Endodermal cell (in vitro differentiated cells): Measurements from ENCODE around the gene TTC21A. TPM values are rescaled to one million over a fixed set of nuclear protein-coding genes. Genes with fewer than 3 reads are reported as not detected.
A peak's percentile ranks its signal among the peaks of the same experiment; 100 is the strongest.
"Not testable (repeated sequence)": the region's sequence is repeated elsewhere in the genome, so short reads cannot be mapped to it uniquely, and the experiment has no call there.

Experiments used
- DNase-seq: peaks from one replicate; pipeline ENCODE4 v3.0.0-alpha.2; 2017
- H3K27ac ChIP-seq: 2 replicates; pipeline ENCODE4 v1.5.1; 2013; ENCODE audit warnings: mild to moderate bottlenecking, low read depth, low read length, moderate library complexity
- H3K27me3 ChIP-seq: 2 replicates; pipeline ENCODE4 v1.6.1; 2013; ENCODE audit warnings: mild to moderate bottlenecking, low read length, moderate library complexity; ENCODE audit not compliant: insufficient read depth, control insufficient read depth, poor library complexity, severe bottlenecking
- H3K36me3 ChIP-seq: 2 replicates; pipeline ENCODE4 v1.7.0; 2013; ENCODE audit warnings: mild to moderate bottlenecking, low read length, moderate library complexity; ENCODE audit not compliant: control insufficient read depth, insufficient read depth
- H3K4me1 ChIP-seq: one replicate; pipeline ENCODE4 v1.7.0; 2013; ENCODE audit warnings: low read length; ENCODE audit not compliant: control insufficient read depth, insufficient read depth
- H3K4me3 ChIP-seq: 2 replicates; pipeline ENCODE4 v1.5.1; 2013; ENCODE audit warnings: mild to moderate bottlenecking, low read length, moderate library complexity
- H3K9ac ChIP-seq: 2 replicates; pipeline ENCODE4 v1.6.1; 2013; ENCODE audit warnings: mild to moderate bottlenecking, low read length, moderate library complexity; ENCODE audit not compliant: poor library complexity, severe bottlenecking; ENCODE audit errors: extremely low read depth
- H3K9me3 ChIP-seq: 2 replicates; pipeline ENCODE4 v1.6.1; 2013; ENCODE audit warnings: mild to moderate bottlenecking, low read length, moderate library complexity; ENCODE audit not compliant: control insufficient read depth
- H3K27ac Mint-ChIP-seq: 2 replicates; pipeline ENCODE4 v1.8.0; 2020; ENCODE audit warnings: mixed read lengths
- H3K27me3 Mint-ChIP-seq: 2 replicates; pipeline ENCODE4 v1.8.0; 2021; ENCODE audit warnings: mild to moderate bottlenecking, mixed read lengths; ENCODE audit not compliant: insufficient read depth
- H3K36me3 Mint-ChIP-seq: 2 replicates; pipeline ENCODE4 v1.8.0; 2020; ENCODE audit warnings: low read depth, mixed read lengths
- H3K4me1 Mint-ChIP-seq: 2 replicates; pipeline ENCODE4 v1.8.0; 2020; ENCODE audit warnings: mixed read lengths
- H3K4me3 Mint-ChIP-seq: 2 replicates; pipeline ENCODE4 v1.8.0; 2020; ENCODE audit warnings: mild to moderate bottlenecking, moderate library complexity, mixed read lengths
- H3K9me3 Mint-ChIP-seq: 2 replicates; pipeline ENCODE4 v1.8.0; 2020; ENCODE audit warnings: mild to moderate bottlenecking, mixed read lengths
- WGBS, 2 experiments: methylation state at CpG; one replicate each; pipeline versions ENCODE4 v1.1.5 to v1.1.7; 2013; ENCODE audit warnings: missing lambda C conversion rate in 2 of 2, mixed read lengths in 1 of 2; ENCODE audit not compliant: insufficient coverage in 1 of 2, insufficient read length in 1 of 2; 5-methylcytosine and 5-hydroxymethylcytosine counted together
- long read RNA-seq, 4 experiments: library from polyadenylated mRNA in 2 of 4; library from RNA in 1 of 4; library from capped mRNA in 1 of 4; stranded (forward) in 3 of 4; unstranded in 1 of 4; transcript quantifications; one replicate each; pipeline ENCODE4 v2.0.0, GENCODE V29; 2020 to 2021; ENCODE audit warnings: inconsistent platforms in 1 of 4
- polyA plus RNA-seq, 2 experiments: library from polyadenylated mRNA; stranded (reverse); fragments of 50-300 nt; gene quantifications; one replicate each; pipeline ENCODE4 v1.2.3, GENCODE V29; 2013
- total RNA-seq, 2 donors: library from RNA; stranded (reverse); fragmentation: NEBNext Ultra II Directional in 1 of 2; extraction: Animal tissue kit (Norgen Biotek cat#: 25700) in 1 of 2; gene quantifications; 2 replicates in 1 of 2; 3 replicates in 1 of 2; pipeline ENCODE4 v1.2.1, GENCODE V29; 2021
- TF ChIP-seq, protein P1 (sequence below): fragments of 200-600 bp; sonication (generic); conservative IDR thresholded peaks from 2 replicates; pipeline ENCODE4 v1.5.0; 2021; ENCODE audit warnings: antibody characterized with exemption, mild to moderate bottlenecking

TTC21A gene, protein sequence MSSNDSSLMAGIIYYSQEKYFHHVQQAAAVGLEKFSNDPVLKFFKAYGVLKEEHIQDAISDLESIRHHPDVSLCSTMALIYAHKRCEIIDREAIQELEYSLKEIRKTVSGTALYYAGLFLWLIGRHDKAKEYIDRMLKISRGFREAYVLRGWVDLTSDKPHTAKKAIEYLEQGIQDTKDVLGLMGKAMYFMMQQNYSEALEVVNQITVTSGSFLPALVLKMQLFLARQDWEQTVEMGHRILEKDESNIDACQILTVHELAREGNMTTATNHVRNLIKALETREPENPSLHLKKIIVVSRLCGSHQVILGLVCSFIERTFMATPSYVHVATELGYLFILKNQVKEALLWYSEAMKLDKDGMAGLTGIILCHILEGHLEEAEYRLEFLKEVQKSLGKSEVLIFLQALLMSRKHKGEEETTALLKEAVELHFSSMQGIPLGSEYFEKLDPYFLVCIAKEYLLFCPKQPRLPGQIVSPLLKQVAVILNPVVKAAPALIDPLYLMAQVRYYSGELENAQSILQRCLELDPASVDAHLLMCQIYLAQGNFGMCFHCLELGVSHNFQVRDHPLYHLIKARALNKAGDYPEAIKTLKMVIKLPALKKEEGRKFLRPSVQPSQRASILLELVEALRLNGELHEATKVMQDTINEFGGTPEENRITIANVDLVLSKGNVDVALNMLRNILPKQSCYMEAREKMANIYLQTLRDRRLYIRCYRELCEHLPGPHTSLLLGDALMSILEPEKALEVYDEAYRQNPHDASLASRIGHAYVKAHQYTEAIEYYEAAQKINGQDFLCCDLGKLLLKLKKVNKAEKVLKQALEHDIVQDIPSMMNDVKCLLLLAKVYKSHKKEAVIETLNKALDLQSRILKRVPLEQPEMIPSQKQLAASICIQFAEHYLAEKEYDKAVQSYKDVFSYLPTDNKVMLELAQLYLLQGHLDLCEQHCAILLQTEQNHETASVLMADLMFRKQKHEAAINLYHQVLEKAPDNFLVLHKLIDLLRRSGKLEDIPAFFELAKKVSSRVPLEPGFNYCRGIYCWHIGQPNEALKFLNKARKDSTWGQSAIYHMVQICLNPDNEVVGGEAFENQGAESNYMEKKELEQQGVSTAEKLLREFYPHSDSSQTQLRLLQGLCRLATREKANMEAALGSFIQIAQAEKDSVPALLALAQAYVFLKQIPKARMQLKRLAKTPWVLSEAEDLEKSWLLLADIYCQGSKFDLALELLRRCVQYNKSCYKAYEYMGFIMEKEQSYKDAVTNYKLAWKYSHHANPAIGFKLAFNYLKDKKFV (N-terminal part only)
- 1 to 10 TPM; 5.7 to 5.8 TPM for total RNA-seq
- polyA plus RNA-seq (2013, experiment 1 of 2), result 8.1 TPM
- 7.0 TPM for polyA plus RNA-seq (2013, experiment 2 of 2)
- long read RNA-seq, experiment 1, partial matches to known transcripts, result 0 of 2 reads
- long read RNA-seq, experiment 1, other reads (novel, unspliced or antisense), result 2 of 2 reads
- long read RNA-seq, experiment 2, partial matches to known transcripts, result 0 of 11 reads
- long read RNA-seq, experiment 2, other reads (novel, unspliced or antisense), result 11 of 11 reads
- long read RNA-seq, experiment 3, partial matches to known transcripts, result 0 of 3 reads
- long read RNA-seq, experiment 3, other reads (novel, unspliced or antisense), result 3 of 3 reads
- long read RNA-seq, experiment 4, partial matches to known transcripts, result 1 of 3 reads
- long read RNA-seq, experiment 4, other reads (novel, unspliced or antisense), result 2 of 3 reads

DNA sequence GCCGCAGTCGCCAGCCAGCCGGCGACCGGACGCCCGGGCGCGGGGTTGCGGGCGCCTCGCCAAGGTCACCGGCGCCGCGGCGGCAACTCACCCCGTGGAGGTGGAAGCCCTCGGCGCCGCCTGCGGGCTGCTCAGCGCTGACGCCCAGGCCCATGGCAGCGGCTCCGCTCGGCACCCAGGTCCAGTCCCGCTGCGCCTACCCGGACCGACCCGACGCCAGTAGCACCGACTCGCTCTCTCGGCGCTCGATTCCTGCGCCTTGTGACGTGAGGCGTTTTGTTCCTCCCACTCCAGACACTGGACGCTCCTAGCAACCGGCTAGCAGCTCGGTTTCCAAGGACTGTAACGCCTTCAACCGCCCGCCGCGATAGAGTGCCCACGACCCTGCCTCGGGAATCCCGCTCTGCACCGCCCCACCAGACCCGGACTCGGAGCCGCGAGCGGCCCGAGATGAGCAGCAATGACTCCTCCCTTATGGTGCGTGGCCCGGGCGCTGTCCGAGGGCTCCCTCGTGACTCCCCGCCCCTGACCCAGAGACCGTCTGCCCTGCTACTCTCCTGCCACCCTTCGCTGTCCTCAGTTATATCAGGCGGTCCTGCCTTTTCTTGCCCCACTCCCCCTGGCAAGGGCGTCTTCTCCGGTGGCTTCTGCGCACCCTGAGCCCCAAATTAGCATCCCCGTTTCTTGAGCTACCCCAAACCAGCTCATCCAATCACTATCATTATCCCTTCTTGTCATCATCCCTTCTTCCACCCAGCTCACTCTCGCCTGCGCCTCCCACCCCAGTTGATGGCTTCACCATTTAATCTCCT is at the start of gene TTC21A, which contains the start of gene GORASP1:
Gene TTC21A, plus strand, starts transcription at position 293 of the 812 bp plus-strand sequence. Its CDS starts 158 bp downstream, at position 451.
Gene GORASP1, minus strand, starts transcription at position 240 of the 812 bp plus-strand sequence. Its CDS starts 86 bp downstream, at position 154.
- Histone ChIP-seq H3K4me1 (no peaks in the 10 kb centered on the region), H3K9me3 (no peaks in the 10 kb centered on the region), H3K4me3 (peak within 1 kb of the TSS; percentile 92), H3K27me3 (no peaks in the 10 kb centered on the region), H3K36me3 (no peaks in the 10 kb centered on the region), H3K9ac (peak within 1 kb of the TSS; percentile 86), H3K27ac (peak within 1 kb of the TSS; percentile 51)
- TF ChIP-seq, protein P1, sequence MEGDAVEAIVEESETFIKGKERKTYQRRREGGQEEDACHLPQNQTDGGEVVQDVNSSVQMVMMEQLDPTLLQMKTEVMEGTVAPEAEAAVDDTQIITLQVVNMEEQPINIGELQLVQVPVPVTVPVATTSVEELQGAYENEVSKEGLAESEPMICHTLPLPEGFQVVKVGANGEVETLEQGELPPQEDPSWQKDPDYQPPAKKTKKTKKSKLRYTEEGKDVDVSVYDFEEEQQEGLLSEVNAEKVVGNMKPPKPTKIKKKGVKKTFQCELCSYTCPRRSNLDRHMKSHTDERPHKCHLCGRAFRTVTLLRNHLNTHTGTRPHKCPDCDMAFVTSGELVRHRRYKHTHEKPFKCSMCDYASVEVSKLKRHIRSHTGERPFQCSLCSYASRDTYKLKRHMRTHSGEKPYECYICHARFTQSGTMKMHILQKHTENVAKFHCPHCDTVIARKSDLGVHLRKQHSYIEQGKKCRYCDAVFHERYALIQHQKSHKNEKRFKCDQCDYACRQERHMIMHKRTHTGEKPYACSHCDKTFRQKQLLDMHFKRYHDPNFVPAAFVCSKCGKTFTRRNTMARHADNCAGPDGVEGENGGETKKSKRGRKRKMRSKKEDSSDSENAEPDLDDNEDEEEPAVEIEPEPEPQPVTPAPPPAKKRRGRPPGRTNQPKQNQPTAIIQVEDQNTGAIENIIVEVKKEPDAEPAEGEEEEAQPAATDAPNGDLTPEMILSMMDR, result no peak
- no peaks in the 10 kb centered on the region for H3K36me3 Mint-ChIP-seq
- 1% methylated on average over 47 to 74 of the region's 74 CpGs for WGBS, 2 experiments
- peak within 1 kb of the TSS; percentile 96 for H3K4me3 Mint-ChIP-seq
- DNase-seq, result peak; percentile 93
- peaks cover 6% of the 10 kb centered on the region for H3K27me3 Mint-ChIP-seq
- H3K27ac Mint-ChIP-seq, result peak within 1 kb of the TSS; percentile 91
- peaks cover 16% of the 10 kb centered on the region for H3K4me1 Mint-ChIP-seq
- no peaks in the 10 kb centered on the region for H3K9me3 Mint-ChIP-seq

DNA sequence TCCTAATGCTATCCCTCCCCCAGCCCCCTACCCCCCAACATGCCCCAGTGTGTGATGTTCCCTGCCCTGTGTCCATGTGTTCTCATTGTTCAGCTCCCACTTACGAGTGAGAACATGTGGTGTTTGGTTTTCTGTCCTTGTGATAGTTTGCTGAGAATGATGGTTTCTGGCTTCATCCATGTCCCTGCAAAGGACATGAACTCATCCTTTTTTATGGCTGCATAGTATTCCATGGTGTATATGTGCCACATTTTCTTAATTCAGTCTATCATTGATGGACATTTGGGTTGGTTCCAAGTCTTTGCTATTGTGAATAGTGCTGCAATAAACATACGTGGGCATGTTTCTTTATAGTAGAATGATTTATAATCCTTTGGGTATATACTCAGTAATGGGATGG is 46.3 kb upstream of the TTC21A start:
- H3K4me1 ChIP-seq, H3K27me3 Mint-ChIP-seq, H3K27me3 ChIP-seq, DNase-seq, H3K9ac ChIP-seq, H3K9me3 Mint-ChIP-seq, H3K27ac ChIP-seq, H3K36me3 ChIP-seq, H3K4me3 Mint-ChIP-seq, H3K9me3 ChIP-seq, H3K4me3 ChIP-seq, H3K27ac Mint-ChIP-seq: not testable (repeated sequence)
- H3K4me1 Mint-ChIP-seq, result peaks cover 22% of the 10 kb centered on the region
- H3K36me3 Mint-ChIP-seq, result peaks cover 20% of the 10 kb centered on the region
- WGBS, 2 experiments, result 83% methylated on average over 1 of the region's 2 CpGs; no CpG with 5 or more reads in 1 of the 2 experiments

DNA sequence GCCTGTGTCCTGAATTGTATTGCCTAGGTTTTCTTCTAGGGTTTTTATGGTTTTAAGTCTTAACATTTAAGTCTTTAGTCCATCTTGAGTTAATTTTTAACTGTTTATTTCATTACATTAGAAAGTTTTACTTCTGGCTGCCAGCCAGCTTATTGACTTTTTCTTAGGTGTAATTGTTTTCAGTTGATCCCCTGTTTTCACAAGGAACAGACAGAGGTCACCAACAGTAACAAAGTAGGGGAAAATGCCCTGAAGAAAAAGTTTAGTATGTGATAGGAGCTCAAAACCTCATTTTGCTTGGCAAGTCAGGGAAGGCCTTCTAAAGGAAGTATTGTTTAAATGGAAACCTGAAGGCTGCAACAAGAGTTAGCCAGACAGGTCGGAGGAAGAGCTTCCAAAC is 45.3 kb upstream of the TTC21A start:
- Mint-ChIP-seq H3K4me3 (no peak overlapping the region), H3K9me3 (peaks cover 6% of the 10 kb centered on the region), H3K27me3 (no peaks in the 10 kb centered on the region), H3K4me1 (peaks cover 22% of the 10 kb centered on the region), H3K27ac (no peak overlapping the region), H3K36me3 (peaks cover 23% of the 10 kb centered on the region)
- Histone ChIP-seq H3K27ac (no peak overlapping the region), H3K9ac (no peak overlapping the region), H3K27me3 (no peaks in the 10 kb centered on the region), H3K36me3 (peaks cover 16% of the 10 kb centered on the region), H3K4me1 (no peaks in the 10 kb centered on the region), H3K9me3 (peaks cover 8% of the 10 kb centered on the region), H3K4me3 (no peak overlapping the region)
- TF ChIP-seq, protein P1, result no peak
- no peak for DNase-seq
- 83 to 88% methylated on average over 1 of the region's 1 CpG for WGBS, 2 experiments
